HepG2 (cell line): ENCODE measurements around the gene THOC5. TPM values are rescaled to one million over a fixed set of nuclear protein-coding genes. Genes with fewer than 3 reads are reported as not detected.
A peak's percentile ranks its signal among the peaks of the same experiment; 100 is the strongest.

Source experiments
- ATF1 ChIP-seq: IDR thresholded peaks from 2 replicates; pipeline ENCODE4 v1.6.1; 2016; ENCODE audit warnings: mild to moderate bottlenecking, control low read depth
- CHD4 ChIP-seq: fragments of 200-600 bp; sonication (generic); IDR thresholded peaks from 2 replicates; pipeline ENCODE4 v1.7.0; 2017; ENCODE audit warnings: mild to moderate bottlenecking, low read length, borderline replicate concordance
- FOXP1 ChIP-seq, 2 experiments: fragments of 450-650 bp in 1 of 2; IDR thresholded peaks; 2 replicates each; pipeline ENCODE4 v1.6.1; 2017 to 2018; ENCODE audit warnings: antibody characterized with exemption in 1 of 2
- HNRNPK ChIP-seq: fragments of 200-400 bp; formaldehyde crosslinking; IDR thresholded peaks from 2 replicates; pipeline ENCODE4 v1.6.1; 2018; ENCODE audit warnings: low read length, low read depth, moderate library complexity, mild to moderate bottlenecking; ENCODE audit not compliant: poor library complexity, severe bottlenecking
- MEIS2 ChIP-seq: sonication (generic); formaldehyde crosslinking; IDR thresholded peaks from 2 replicates; pipeline ENCODE4 v1.9.0; 2021; ENCODE audit warnings: mild to moderate bottlenecking, missing genetic modification reagents
- MTA3 ChIP-seq: sonication (generic); formaldehyde crosslinking; IDR thresholded peaks from 2 replicates; pipeline ENCODE4 v1.4.0; 2020; ENCODE audit warnings: missing genetic modification reagents
- POLR2AphosphoS5 ChIP-seq: IDR thresholded peaks from 2 replicates; pipeline ENCODE4 v1.6.1; 2012; ENCODE audit warnings: low read depth, low read length
- SAFB2 ChIP-seq: sonication (generic); formaldehyde crosslinking; IDR thresholded peaks from 2 replicates; pipeline ENCODE4 v1.5.1; 2020; ENCODE audit warnings: missing genetic modification reagents, low read depth, mild to moderate bottlenecking, borderline replicate concordance
- SMAD9 ChIP-seq: sonication (generic); formaldehyde crosslinking; IDR thresholded peaks from 2 replicates; pipeline ENCODE4 v1.5.1; 2020; ENCODE audit warnings: mild to moderate bottlenecking, missing genetic modification reagents
- ZNF33A ChIP-seq: sonication (generic); formaldehyde crosslinking; IDR thresholded peaks from 2 replicates; pipeline ENCODE4 v1.5.1; 2020; ENCODE audit warnings: missing genetic modification reagents, mild to moderate bottlenecking, moderate library complexity, borderline replicate concordance
- ZNF703 ChIP-seq: sonication (generic); formaldehyde crosslinking; IDR thresholded peaks from 2 replicates; pipeline ENCODE4 v1.5.1; 2020; ENCODE audit warnings: missing genetic modification reagents, mild to moderate bottlenecking, moderate library complexity, borderline replicate concordance
- ZNF761 ChIP-seq: sonication (generic); formaldehyde crosslinking; conservative IDR thresholded peaks from 2 replicates; pipeline ENCODE4 v1.4.0; 2020; ENCODE audit warnings: mild to moderate bottlenecking, missing genetic modification reagents
- polyA plus RNA-seq, 8 experiments: library from polyadenylated mRNA; depleted of rRNA in 3 of 8; stranded (reverse) in 7 of 8; unstranded in 1 of 8; fragments of >200 nt; fragmentation: Illumina TruSeq in 4 of 8; extraction: Trizol in 4 of 8; gene quantifications; 2 replicates each; pipeline versions ENCODE4 v1.2.1 to v1.2.3, GENCODE V29; 2011 to 2016; ENCODE audit warnings: low read depth in 4 of 8, missing spikeins in 1 of 8, mixed read lengths in 1 of 8; ENCODE audit not compliant: insufficient read depth in 1 of 8
- total RNA-seq, 5 experiments: library from RNA; depleted of rRNA; stranded (reverse); fragments of >200 nt; fragmentation: Illumina TruSeq; extraction: Trizol; gene quantifications; 2 replicates each; pipeline ENCODE4 v1.2.3, GENCODE V29; 2016; ENCODE audit warnings: low read depth in 1 of 5
- TF ChIP-seq, protein P1 (sequence below), 2 experiments: fragments of 450-650 bp in 1 of 2; sonication (generic) in 1 of 2; formaldehyde crosslinking in 1 of 2; IDR thresholded peaks; 2 replicates each; pipeline versions ENCODE4 v1.6.1 to v1.8.0; 2016 to 2022; ENCODE audit warnings: antibody characterized with exemption in 1 of 2, mild to moderate bottlenecking in 1 of 2, missing genetic modification reagents in 1 of 2
- TF ChIP-seq, protein P2 (sequence below): IDR thresholded peaks from 2 replicates; pipeline ENCODE4 v1.6.1; 2016; ENCODE audit warnings: missing compliant biosample characterization, missing genetic modification reagents, borderline replicate concordance
- TF ChIP-seq, protein P3 (sequence below): sonication (generic); formaldehyde crosslinking; conservative IDR thresholded peaks from 2 replicates; pipeline ENCODE4 v1.8.1; 2023; ENCODE audit warnings: missing genetic modification reagents

The THOC5 gene
- total and polyA plus RNA-seq, 2 of the 13 experiments (the other 11 are each of a cell fraction or from before 2014, with no cell fraction given), result 45.8 to 46.7 TPM

DNA sequence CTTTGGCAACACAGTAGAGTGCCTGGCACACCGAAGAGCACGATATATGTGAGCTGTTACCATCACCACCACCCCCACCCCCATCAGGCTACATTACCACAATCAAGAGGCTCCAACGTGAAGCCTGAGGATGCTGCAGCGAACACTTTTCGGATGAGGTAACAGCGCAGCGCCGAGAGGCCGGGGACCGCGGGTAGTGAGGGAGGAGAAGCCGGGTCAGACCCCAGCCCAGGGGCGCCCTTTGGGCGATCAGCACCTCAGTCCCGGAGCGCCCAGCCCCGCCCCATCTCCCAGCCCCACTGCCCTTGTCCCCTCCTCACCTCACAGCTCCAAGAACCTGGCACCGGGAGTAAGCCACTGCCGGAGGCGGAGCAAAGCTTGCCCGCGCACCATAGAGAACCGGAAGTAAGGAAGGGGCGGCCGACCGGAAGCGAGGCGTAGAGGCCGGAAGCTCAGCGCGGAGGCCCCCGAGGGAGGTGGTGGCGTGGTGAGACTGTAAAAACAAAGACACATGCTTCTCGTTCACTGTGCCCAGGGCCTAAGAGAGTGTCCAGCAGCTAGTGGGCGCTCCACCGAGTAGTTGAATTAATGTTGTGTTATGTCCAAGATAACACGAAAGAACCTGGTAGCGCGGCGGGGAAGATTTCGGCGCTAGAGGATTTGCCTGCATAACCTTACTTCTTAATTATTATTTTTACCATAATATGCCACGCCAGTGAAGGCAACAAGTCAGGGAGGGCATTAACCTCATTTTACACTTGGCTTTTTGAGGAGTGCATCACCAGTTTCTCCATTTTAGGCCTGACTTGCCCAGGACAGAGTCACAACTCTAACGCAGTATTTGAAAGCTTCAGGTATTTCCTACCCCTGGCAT is at the start of gene THOC5 (continued):
- no peak for TF ChIP-seq MTA3
- no peak for TF ChIP-seq FOXP1 (IDR thresholded peaks at IDR 0.05)
- peak; percentile 30; the same call in 1 of the 2 replicates for TF ChIP-seq FOXP1 (CRISPR knock-in tag; IDR thresholded peaks at IDR 0.05)
- TF ChIP-seq ZNF761, result peak; percentile 67; the same call in 1 of the 2 replicates
- TF ChIP-seq CHD4, result no peak
- TF ChIP-seq ATF1, result no peak; the same call in 1 of the 2 replicates
- TF ChIP-seq ZNF33A (CRISPR knock-in tag), result peak; percentile 49; the same call in 1 of the 2 replicates
- peak; percentile 89; the same call in 1 of the 2 replicates for TF ChIP-seq SAFB2
- peak; percentile 70; the same call in 1 of the 2 replicates for TF ChIP-seq ZNF703 (CRISPR knock-in tag)
- TF ChIP-seq, protein P1, sequence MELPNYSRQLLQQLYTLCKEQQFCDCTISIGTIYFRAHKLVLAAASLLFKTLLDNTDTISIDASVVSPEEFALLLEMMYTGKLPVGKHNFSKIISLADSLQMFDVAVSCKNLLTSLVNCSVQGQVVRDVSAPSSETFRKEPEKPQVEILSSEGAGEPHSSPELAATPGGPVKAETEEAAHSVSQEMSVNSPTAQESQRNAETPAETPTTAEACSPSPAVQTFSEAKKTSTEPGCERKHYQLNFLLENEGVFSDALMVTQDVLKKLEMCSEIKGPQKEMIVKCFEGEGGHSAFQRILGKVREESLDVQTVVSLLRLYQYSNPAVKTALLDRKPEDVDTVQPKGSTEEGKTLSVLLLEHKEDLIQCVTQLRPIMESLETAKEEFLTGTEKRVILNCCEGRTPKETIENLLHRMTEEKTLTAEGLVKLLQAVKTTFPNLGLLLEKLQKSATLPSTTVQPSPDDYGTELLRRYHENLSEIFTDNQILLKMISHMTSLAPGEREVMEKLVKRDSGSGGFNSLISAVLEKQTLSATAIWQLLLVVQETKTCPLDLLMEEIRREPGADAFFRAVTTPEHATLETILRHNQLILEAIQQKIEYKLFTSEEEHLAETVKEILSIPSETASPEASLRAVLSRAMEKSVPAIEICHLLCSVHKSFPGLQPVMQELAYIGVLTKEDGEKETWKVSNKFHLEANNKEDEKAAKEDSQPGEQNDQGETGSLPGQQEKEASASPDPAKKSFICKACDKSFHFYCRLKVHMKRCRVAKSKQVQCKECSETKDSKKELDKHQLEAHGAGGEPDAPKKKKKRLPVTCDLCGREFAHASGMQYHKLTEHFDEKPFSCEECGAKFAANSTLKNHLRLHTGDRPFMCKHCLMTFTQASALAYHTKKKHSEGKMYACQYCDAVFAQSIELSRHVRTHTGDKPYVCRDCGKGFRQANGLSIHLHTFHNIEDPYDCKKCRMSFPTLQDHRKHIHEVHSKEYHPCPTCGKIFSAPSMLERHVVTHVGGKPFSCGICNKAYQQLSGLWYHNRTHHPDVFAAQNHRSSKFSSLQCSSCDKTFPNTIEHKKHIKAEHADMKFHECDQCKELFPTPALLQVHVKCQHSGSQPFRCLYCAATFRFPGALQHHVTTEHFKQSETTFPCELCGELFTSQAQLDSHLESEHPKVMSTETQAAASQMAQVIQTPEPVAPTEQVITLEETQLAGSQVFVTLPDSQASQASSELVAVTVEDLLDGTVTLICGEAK (IDR thresholded peaks at IDR 0.05), result peak; percentile 95
- TF ChIP-seq, protein P1 (CRISPR knock-in tag; IDR thresholded peaks at IDR 0.05), result no peak
- TF ChIP-seq, protein P2, sequence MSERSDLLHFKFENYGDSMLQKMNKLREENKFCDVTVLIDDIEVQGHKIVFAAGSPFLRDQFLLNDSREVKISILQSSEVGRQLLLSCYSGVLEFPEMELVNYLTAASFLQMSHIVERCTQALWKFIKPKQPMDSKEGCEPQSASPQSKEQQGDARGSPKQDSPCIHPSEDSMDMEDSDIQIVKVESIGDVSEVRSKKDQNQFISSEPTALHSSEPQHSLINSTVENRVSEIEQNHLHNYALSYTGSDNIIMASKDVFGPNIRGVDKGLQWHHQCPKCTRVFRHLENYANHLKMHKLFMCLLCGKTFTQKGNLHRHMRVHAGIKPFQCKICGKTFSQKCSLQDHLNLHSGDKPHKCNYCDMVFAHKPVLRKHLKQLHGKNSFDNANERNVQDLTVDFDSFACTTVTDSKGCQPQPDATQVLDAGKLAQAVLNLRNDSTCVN (CRISPR knock-in tag), result 0 out of 2 replicates have a peak, but pooled peaks have one; percentile 34
- peak; percentile 72 for TF ChIP-seq POLR2AphosphoS5
- no peak for TF ChIP-seq SMAD9 (CRISPR knock-in tag)
- no peak; the same call in 1 of the 2 replicates for TF ChIP-seq MEIS2 (CRISPR knock-in tag)
- TF ChIP-seq, protein P3, sequence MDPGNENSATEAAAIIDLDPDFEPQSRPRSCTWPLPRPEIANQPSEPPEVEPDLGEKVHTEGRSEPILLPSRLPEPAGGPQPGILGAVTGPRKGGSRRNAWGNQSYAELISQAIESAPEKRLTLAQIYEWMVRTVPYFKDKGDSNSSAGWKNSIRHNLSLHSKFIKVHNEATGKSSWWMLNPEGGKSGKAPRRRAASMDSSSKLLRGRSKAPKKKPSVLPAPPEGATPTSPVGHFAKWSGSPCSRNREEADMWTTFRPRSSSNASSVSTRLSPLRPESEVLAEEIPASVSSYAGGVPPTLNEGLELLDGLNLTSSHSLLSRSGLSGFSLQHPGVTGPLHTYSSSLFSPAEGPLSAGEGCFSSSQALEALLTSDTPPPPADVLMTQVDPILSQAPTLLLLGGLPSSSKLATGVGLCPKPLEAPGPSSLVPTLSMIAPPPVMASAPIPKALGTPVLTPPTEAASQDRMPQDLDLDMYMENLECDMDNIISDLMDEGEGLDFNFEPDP (CRISPR knock-in tag), result no peak
- TF ChIP-seq HNRNPK, result peak; percentile 35
